D341Med (cell line): ENCODE measurements around the gene TFF3.

ENCODE experiments used
- DNase-seq: peaks from one replicate; pipeline ENCODE4 v3.0.0; 2012; ENCODE audit warnings: low spot score

TFF3 gene

GRCh38 chr21:42289926-42290325, 25.3 kb downstream of the TFF3 start:
- DNase-seq = no peak

GRCh38 chr21:42288962-42289361, 26.2 kb downstream of the TFF3 start:
- no peak for DNase-seq

GRCh38 chr21:42287193-42288083, 27.8 kb downstream of the TFF3 start:
- no peak for DNase-seq

GRCh38 chr21:42286416-42286815, 28.8 kb downstream of the TFF3 start:
- no peak for DNase-seq

GRCh38 chr21:42285569-42286245, 29.5 kb downstream of the TFF3 start:
- DNase-seq = no peak

- DNase-seq = no peak
These were observed 32.5 kb downstream of the TFF3 start for GRCh38 chr21:42282715-42283114.

- no peak for DNase-seq
These were observed 33.2 kb downstream of the TFF3 start for GRCh38 chr21:42282021-42282420.

GRCh38 chr21:42281181-42281680, 34.0 kb downstream of the TFF3 start:
- no peak for DNase-seq

- DNase-seq = no peak
These were observed 34.6 kb downstream of the TFF3 start for GRCh38 chr21:42280356-42281180.

GRCh38 chr21:42279888-42280287, 35.3 kb downstream of the TFF3 start:
- DNase-seq = no peak

- no peak for DNase-seq
These were observed 35.8 kb downstream of the TFF3 start for GRCh38 chr21:42279341-42279871.

- DNase-seq = no peak
These were observed 36.6 kb downstream of the TFF3 start for GRCh38 chr21:42278451-42279149.

GRCh38 chr21:42277593-42277992, 37.6 kb downstream of the TFF3 start:
- no peak for DNase-seq

- DNase-seq = no peak
These were observed 38.6 kb downstream of the TFF3 start for GRCh38 chr21:42276526-42277154.

- no peak for DNase-seq
These were observed 39.1 kb downstream of the TFF3 start for GRCh38 chr21:42276076-42276475.

- no peak for DNase-seq
These were observed 42.1 kb downstream of the TFF3 start for GRCh38 chr21:42272984-42273600.

GRCh38 chr21:42272109-42272962, 42.9 kb downstream of the TFF3 start:
- no peak for DNase-seq

GRCh38 chr21:42271065-42271464, 44.1 kb downstream of the TFF3 start:
- no peak for DNase-seq

GRCh38 chr21:42269386-42269785, 45.8 kb downstream of the TFF3 start:
- no peak for DNase-seq
